Omental fat pad (tissue), 4 donors: ENCODE data around the gene BATF3. TPM values are rescaled to one million over a fixed set of nuclear protein-coding genes. Genes with fewer than 3 reads are reported as not detected.
A peak's percentile ranks its signal among the peaks of the same experiment; 100 is the strongest.

ENCODE experiments used
- ATAC-seq: fragments of 150-250 bp; one replicate; pipeline ENCODE4 v1.9.1; 2016; ENCODE audit warnings: mild to moderate bottlenecking, moderate library complexity; ENCODE audit not compliant: low FRiP score
- DNase-seq: peaks from one replicate; pipeline ENCODE4 v3.0.0-alpha.2; 2019; ENCODE audit warnings: low spot score
- total RNA-seq, 4 donors: library from RNA; depleted of rRNA; stranded (reverse); fragments of >200 nt; gene quantifications; one replicate each; pipeline ENCODE4 v1.1.0, GENCODE V29; 2016
- TF ChIP-seq, protein P1 (sequence below), 3 donors: fragments of 450-650 bp; IDR thresholded peaks; one replicate each; pipeline ENCODE4 v1.5.1; 2016 to 2017; ENCODE audit warnings: antibody characterized with exemption in 3 of 3, mild to moderate bottlenecking in 3 of 3, moderate library complexity in 2 of 3

Gene BATF3
- total RNA-seq, 4 donors from 2014 or later = 4.1 to 48.9 (median 4.8) TPM

DNA sequence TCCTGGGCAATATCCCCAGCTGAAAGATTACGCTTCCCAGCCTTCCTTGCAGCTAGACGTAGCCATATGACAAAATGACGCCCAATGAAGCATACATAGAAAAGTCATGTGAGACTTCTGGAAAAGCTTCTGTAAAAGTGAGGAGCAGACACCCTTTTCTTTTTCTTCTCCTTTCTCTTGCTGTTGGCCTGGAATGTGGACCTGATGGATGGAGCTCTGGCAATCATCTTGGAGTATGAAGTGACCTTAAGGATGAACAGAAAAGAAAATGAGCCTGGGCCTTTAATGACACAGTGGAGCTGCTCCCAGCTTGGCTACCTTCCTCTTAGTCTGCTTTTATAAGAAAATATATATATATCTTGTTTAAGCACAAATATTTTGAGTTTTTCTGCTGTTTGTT, 24.8 kb downstream of the BATF3 start:
- TF ChIP-seq, protein P1, sequence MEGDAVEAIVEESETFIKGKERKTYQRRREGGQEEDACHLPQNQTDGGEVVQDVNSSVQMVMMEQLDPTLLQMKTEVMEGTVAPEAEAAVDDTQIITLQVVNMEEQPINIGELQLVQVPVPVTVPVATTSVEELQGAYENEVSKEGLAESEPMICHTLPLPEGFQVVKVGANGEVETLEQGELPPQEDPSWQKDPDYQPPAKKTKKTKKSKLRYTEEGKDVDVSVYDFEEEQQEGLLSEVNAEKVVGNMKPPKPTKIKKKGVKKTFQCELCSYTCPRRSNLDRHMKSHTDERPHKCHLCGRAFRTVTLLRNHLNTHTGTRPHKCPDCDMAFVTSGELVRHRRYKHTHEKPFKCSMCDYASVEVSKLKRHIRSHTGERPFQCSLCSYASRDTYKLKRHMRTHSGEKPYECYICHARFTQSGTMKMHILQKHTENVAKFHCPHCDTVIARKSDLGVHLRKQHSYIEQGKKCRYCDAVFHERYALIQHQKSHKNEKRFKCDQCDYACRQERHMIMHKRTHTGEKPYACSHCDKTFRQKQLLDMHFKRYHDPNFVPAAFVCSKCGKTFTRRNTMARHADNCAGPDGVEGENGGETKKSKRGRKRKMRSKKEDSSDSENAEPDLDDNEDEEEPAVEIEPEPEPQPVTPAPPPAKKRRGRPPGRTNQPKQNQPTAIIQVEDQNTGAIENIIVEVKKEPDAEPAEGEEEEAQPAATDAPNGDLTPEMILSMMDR (IDR thresholded peaks at IDR 0.05) = no peak
- no peak for ATAC-seq
- no peak for DNase-seq

DNA sequence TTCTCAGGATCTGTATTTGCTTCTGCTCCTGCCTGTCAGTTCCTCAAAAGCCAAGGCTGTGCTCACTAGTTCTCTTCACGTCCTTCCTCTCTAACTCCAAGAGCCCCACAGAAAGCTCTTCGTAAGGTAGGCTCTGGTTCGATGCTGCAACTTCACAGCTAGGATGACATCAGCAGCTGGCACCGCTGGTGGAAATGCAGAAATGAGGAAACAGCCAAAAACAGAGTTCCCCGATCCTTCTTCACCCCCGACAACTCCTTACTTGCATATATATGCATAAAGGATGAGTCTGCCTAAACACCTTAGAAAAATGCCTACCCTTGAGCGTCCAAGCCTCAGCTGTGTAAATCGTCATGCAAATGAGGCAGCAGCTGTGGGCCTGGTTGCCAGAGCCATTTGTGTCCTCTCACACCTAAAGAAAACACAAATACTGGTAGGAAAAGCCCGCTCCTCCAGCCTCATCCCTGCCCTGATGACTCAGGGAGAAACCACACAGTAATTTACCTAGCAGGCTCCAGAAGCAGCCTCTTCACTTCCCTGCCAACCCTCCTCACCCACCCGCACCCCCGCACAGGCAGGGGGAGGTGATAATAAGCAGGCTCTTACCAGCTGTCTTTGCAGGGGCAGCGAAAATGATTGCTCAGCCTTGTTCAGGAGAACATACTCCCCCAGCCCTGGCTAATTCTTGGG, 28.2 kb downstream of the BATF3 start:
- TF ChIP-seq, protein P1 (IDR thresholded peaks at IDR 0.05) = no peak
- DNase-seq (peak; percentile 65), ATAC-seq (peak; percentile 83)

DNA sequence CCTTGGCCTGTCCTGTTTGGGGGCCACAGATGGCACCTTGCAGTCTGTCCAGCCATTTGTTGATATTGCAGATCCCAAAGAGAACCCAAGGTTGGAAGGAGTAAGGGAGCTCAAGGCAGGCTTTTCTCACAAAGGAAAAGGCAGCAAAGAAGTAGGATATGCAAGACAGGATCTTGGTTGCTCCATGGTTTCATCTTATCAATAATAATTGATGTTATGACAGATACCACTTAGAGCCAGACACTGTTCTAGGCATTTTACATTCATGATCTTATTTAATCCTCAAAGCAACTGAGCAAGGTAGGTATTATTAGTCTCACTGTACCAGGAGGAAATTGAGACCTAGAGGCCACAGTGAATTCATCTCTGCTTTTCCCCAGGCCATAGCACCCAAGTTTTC, 28.8 kb downstream of the BATF3 start:
- no peak for DNase-seq

DNA sequence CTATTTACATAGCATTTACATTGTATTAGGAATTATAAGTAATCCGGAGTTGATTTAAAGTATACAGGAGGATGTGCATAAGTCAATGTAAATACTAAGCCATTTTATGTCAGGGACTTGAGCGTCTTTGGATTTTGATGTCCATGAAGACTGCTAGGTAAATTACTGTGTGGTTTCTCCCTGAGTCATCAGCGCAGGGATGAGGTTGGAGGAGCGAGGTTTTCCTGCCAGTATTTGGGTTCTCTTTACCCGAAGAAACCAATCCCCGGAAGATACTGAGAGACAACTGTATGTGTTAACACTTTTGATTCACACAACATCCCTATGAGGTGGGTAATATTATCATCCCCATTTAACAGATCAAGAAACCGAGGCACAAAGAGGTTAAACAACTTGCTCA, 29.3 kb downstream of the BATF3 start:
- ATAC-seq = no peak
- TF ChIP-seq, protein P1 (IDR thresholded peaks at IDR 0.05) = no peak
- no peak for DNase-seq

More for the DNA sequence above, 28.8 kb downstream of the BATF3 start:
- no peak for ATAC-seq
- TF ChIP-seq, protein P1 (IDR thresholded peaks at IDR 0.05) = no peak

DNA sequence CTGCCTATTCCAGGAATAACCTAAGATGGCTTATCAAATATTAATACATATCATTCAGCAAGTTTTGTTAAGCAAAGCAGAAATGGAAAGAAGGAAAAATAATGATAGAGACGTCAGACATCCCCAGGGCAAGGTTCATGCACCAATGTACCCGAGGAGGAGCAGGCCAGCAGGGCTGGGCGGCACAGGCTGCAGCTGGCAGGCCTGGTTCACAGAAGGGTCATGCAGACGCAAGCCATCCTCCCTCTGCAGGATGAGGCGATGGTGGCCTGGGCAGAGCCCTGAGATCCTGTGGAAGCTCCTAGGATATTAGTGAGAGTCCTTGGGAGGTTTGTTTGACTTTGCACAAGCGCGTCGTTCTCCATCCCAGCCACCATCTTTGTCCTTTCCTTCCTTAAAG, 30.0 kb downstream of the BATF3 start:
- DNase-seq (no peak), ATAC-seq (no peak)
- TF ChIP-seq, protein P1 (IDR thresholded peaks at IDR 0.05) = no peak

DNA sequence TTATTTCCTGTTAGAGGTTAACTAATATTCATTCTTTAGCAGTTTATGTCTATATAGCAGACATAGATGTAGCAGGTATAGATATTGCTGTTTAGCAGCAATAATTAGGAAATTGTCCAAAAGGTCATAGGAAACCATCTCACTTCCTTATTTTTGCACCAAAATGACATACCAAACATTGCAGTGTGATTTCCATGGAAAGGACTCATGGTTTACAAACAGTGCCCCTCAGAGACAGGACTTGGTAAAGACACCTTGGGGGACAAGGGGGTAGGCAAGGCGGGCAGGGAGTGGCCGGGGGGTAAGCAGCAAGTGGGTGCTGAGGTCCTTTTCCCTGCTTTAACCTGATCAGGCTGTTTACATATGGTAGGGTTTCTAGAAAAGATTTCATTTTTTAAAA, 30.5 kb downstream of the BATF3 start:
- ATAC-seq (no peak), DNase-seq (no peak)
- TF ChIP-seq, protein P1 (IDR thresholded peaks at IDR 0.05) = no peak

DNA sequence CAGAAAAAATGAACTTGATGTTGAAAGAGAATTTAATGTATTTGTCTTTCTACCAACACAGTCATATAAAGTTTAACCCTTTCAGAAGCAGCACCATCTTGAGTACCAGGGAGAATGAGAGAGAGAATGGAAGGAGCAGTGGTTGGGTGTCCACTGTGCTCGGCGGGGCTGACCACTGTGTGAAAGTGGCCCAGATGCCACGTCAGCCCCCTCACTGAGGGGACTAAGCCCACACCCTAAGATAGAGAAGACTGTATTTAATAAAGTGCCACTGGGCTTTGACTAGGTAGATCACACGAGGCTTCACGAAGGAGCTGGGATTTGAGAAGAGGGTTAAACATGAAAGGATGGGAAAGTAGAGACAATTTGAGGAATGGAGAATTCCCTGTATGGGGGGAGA, 31.2 kb downstream of the BATF3 start:
- no peak for DNase-seq
- TF ChIP-seq, protein P1 (IDR thresholded peaks at IDR 0.05) = no peak
- no peak for ATAC-seq
